Suprapubic skin (tissue), 4 donors: ENCODE data around the gene MIGA2.

ENCODE experiments used
- EP300 ChIP-seq: sonication (generic); formaldehyde crosslinking; IDR thresholded peaks from one replicate; pipeline ENCODE4 v1.6.1; 2017; ENCODE audit warnings: antibody characterized with exemption
- POLR2A ChIP-seq, 2 donors: fragments of 450-650 bp; IDR thresholded peaks; one replicate each; pipeline ENCODE4 v1.6.1; 2017; ENCODE audit warnings: antibody characterized with exemption in 2 of 2, mild to moderate bottlenecking in 2 of 2, moderate library complexity in 2 of 2
- POLR2AphosphoS5 ChIP-seq, 3 donors: sonication (generic); formaldehyde crosslinking; IDR thresholded peaks; one replicate each; pipeline ENCODE4 v1.6.1; 2017; ENCODE audit warnings: antibody characterized with exemption in 3 of 3
- TF ChIP-seq, protein P1 (sequence below), 2 donors: fragments of 200-600 bp in 1 of 2; fragments of 450-650 bp in 1 of 2; sonication (generic) in 1 of 2; IDR thresholded peaks; one replicate each; pipeline ENCODE4 v1.5.1; 2016 to 2019; ENCODE audit warnings: antibody characterized with exemption in 2 of 2, mild to moderate bottlenecking in 1 of 2, moderate library complexity in 1 of 2

DNA sequence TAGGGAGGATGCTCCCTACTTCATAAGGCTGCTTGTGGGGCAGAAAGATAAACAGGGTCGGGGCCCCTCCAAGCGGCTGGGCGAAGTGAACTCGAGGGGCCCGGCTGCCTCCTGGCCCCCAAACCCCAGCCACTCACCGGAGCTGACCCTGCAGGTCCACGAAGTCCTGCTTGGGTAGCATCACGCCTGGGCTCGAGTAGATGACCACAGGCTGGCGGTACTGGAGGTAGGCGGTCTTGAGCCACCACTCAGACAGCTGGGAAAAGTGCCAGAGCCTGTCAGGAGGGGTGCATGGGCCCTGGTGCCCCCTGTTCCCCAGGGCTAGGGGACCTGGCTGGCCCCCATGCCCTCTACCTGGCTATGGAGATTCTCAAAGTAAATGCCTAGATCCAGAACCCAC is 67.6 kb downstream of the MIGA2 start:
- TF ChIP-seq, protein P1, sequence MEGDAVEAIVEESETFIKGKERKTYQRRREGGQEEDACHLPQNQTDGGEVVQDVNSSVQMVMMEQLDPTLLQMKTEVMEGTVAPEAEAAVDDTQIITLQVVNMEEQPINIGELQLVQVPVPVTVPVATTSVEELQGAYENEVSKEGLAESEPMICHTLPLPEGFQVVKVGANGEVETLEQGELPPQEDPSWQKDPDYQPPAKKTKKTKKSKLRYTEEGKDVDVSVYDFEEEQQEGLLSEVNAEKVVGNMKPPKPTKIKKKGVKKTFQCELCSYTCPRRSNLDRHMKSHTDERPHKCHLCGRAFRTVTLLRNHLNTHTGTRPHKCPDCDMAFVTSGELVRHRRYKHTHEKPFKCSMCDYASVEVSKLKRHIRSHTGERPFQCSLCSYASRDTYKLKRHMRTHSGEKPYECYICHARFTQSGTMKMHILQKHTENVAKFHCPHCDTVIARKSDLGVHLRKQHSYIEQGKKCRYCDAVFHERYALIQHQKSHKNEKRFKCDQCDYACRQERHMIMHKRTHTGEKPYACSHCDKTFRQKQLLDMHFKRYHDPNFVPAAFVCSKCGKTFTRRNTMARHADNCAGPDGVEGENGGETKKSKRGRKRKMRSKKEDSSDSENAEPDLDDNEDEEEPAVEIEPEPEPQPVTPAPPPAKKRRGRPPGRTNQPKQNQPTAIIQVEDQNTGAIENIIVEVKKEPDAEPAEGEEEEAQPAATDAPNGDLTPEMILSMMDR (IDR thresholded peaks at IDR 0.05), result no peak
- TF ChIP-seq POLR2A (IDR thresholded peaks at IDR 0.05), result no peak
- no peak for TF ChIP-seq POLR2AphosphoS5 (IDR thresholded peaks at IDR 0.05)
- TF ChIP-seq EP300, result no peak
